ENCODE results near the gene MTFR1L.

DNA sequence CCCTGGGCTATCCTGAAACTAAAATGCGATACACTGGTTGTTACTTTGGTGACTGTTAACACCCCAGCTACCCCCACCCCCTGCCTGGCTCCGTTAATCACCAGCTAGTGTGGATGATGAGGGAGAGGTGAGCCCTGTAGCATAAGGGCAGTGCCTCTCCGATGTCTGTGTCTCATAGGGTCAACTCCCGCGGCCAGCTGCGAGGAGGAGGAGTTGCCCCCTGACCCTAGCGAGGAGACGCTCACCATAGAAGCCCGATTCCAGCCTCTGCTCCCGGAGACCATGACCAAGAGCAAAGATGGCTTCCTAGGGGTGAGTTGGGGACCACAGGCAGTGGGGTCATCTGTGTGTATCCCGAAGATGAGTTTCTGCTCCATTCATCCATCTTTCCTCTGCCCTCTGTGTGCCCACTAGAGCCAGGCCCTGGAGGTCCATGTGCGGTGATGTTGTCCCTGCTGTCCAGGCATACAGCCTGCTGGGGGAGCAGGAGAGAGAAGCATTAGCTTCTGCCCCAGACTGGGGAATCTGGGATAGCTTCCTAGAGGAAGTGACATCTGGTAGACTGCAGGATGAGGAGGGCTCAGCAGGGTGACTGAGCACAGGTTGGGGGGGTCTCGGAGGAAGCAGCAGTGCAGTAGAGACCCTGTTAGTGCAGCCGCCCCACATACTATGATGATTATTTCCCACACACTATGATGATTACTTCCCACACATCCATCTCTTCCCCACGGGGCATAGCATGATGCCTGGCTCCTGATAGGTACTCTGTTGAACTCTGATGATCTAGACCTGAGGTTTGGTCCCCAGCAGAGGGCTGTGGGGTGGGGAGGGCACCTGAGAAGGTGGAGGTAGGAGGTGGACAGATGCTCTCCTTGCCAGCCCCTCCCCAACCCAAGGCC, 14.5 kb upstream of the MTFR1L start:
- TF ChIP-seq, protein P1, sequence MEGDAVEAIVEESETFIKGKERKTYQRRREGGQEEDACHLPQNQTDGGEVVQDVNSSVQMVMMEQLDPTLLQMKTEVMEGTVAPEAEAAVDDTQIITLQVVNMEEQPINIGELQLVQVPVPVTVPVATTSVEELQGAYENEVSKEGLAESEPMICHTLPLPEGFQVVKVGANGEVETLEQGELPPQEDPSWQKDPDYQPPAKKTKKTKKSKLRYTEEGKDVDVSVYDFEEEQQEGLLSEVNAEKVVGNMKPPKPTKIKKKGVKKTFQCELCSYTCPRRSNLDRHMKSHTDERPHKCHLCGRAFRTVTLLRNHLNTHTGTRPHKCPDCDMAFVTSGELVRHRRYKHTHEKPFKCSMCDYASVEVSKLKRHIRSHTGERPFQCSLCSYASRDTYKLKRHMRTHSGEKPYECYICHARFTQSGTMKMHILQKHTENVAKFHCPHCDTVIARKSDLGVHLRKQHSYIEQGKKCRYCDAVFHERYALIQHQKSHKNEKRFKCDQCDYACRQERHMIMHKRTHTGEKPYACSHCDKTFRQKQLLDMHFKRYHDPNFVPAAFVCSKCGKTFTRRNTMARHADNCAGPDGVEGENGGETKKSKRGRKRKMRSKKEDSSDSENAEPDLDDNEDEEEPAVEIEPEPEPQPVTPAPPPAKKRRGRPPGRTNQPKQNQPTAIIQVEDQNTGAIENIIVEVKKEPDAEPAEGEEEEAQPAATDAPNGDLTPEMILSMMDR (conservative IDR thresholded peaks at IDR 0.05 in 1 of 2, IDR thresholded peaks at IDR 0.05 in 1 of 2; ENCODE audit: extremely low read depth in 1 of 2, insufficient read depth in 1 of 2, low read depth in 1 of 2, low read length in 2 of 2), result no peak
- no peak for TF ChIP-seq EZH2 (IDR thresholded peaks at IDR 0.05; ENCODE audit: borderline replicate concordance, low read length)

Measured in mammary epithelial cell (primary cell).